Prostate gland (tissue), 2 donors: Measurements from ENCODE around the gene ARHGAP45. TPM values are rescaled to one million over a fixed set of nuclear protein-coding genes. Genes with fewer than 3 reads are reported as not detected.
A peak's percentile ranks its signal among the peaks of the same experiment; 100 is the strongest.

Source experiments
- DNase-seq: peaks from one replicate; pipeline ENCODE4 v3.0.0-alpha.2; 2019; ENCODE audit warnings: low spot score
- H3K27ac ChIP-seq, 2 donors: fragments of 200-600 bp; sonication (generic); 2 replicates each; pipeline ENCODE4 v1.5.1; 2017 to 2019
- H3K27me3 ChIP-seq: fragments of 200-600 bp; sonication (generic); replicated peaks from 2 replicates; pipeline ENCODE4 v1.5.1; 2019; ENCODE audit not compliant: insufficient read depth
- H3K36me3 ChIP-seq, 2 donors: fragments of 200-600 bp; sonication (generic); 1 replicate in 1 of 2; 2 replicates in 1 of 2; pipeline versions ENCODE4 v1.5.1 to v1.8.1; 2017 to 2019
- H3K4me1 ChIP-seq: fragments of 200-600 bp; sonication (generic); replicated peaks from 2 replicates; pipeline ENCODE4 v1.5.1; 2019
- H3K4me3 ChIP-seq, 2 donors: fragments of 200-600 bp; sonication (generic); 2 replicates each; pipeline ENCODE4 v1.5.1; 2017 to 2019
- H3K9me3 ChIP-seq: fragments of 200-600 bp; sonication (generic); 2 replicates; pipeline ENCODE4 v1.5.1; 2017
- CTCF ChIP-seq, 4 experiments: fragments of 200-600 bp in 2 of 4; fragments of 450-650 bp in 2 of 4; sonication (generic) in 2 of 4; IDR thresholded peaks; 1 replicate in 3 of 4; 2 replicates in 1 of 4; pipeline ENCODE4 v1.5.1; 2016 to 2019; ENCODE audit warnings: antibody characterized with exemption in 4 of 4, mild to moderate bottlenecking in 2 of 4, moderate library complexity in 2 of 4
- POLR2A ChIP-seq: fragments of 450-650 bp; IDR thresholded peaks from one replicate; pipeline ENCODE4 v1.6.1; 2016; ENCODE audit warnings: antibody characterized with exemption, mild to moderate bottlenecking
- POLR2AphosphoS5 ChIP-seq: sonication (generic); formaldehyde crosslinking; IDR thresholded peaks from one replicate; pipeline ENCODE4 v1.6.1; 2017; ENCODE audit warnings: antibody characterized with exemption
- WGBS: methylation state at CpG from one replicate; pipeline ENCODE4 v1.1.5; 2018; 5-methylcytosine and 5-hydroxymethylcytosine counted together
- intact Hi-C: fragments of 100-400 bp; cut with DNase I; formaldehyde crosslinking; loops from one replicate; pipeline ENCODE4 v1.14.2; 2022
- total RNA-seq, 2 donors: library from RNA; depleted of rRNA; stranded (reverse); fragments of >200 nt; gene quantifications; one replicate each; pipeline ENCODE4 v1.1.0, GENCODE V29; 2016

Gene ARHGAP45
- total RNA-seq, 2 donors from 2014 or later, result 8.9 to 26.2 TPM

- Histone ChIP-seq H3K27me3 (no peaks in the 10 kb centered on the region), H3K9me3 (no peaks in the 10 kb centered on the region), H3K27ac (no peak overlapping the region), H3K36me3 (peaks cover 19 to 25% of the 10 kb centered on the region in 2 donors), H3K4me1 (no peaks in the 10 kb centered on the region), H3K4me3 (no peak overlapping the region)
- 48% methylated on average over 21 of the region's 21 CpGs for WGBS
- peak; percentile 15 for TF ChIP-seq POLR2AphosphoS5
- no peak for TF ChIP-seq CTCF (IDR thresholded peaks at IDR 0.05)
- intact Hi-C loops, result no loop called here
- DNase-seq, result peak; percentile 36
Observed at GRCh38 chr19:1122972-1123363, 56.0 kb downstream of the ARHGAP45 start.

GRCh38 chr19:1123381-1123780 lies 56.4 kb downstream of the ARHGAP45 start:
- Histone ChIP-seq H3K27ac (no peak overlapping the region), H3K9me3 (no peaks in the 10 kb centered on the region), H3K27me3 (no peaks in the 10 kb centered on the region), H3K4me1 (no peaks in the 10 kb centered on the region), H3K36me3 (peaks cover 19 to 25% of the 10 kb centered on the region in 2 donors), H3K4me3 (no peak overlapping the region)
- 79% methylated on average over 20 of the region's 20 CpGs for whole genome bisulfite sequencing
- intact Hi-C loops, result no loop called here
- TF ChIP-seq POLR2A (no peak), CTCF (IDR thresholded peaks at IDR 0.05) (no peak), POLR2AphosphoS5 (no peak)
- no peak for DNase-seq

GRCh38 chr19:1123885-1124677 lies 57.1 kb downstream of the ARHGAP45 start:
- H3K36me3 ChIP-seq, result peaks cover 15 to 22% of the 10 kb centered on the region in 2 donors
- no peaks in the 10 kb centered on the region for H3K4me1 ChIP-seq
- intact Hi-C loops, result no loop called here

GRCh38 chr19:1125601-1126467 lies 58.9 kb downstream of the ARHGAP45 start:
- WGBS, result 90% methylated on average over 33 of the region's 33 CpGs
- H3K4me1 ChIP-seq, result peaks cover 9% of the 10 kb centered on the region
- H3K27ac ChIP-seq, result no peak overlapping the region
- no peak overlapping the region for H3K4me3 ChIP-seq
- TF ChIP-seq POLR2A, result no peak
- no peak for TF ChIP-seq CTCF (IDR thresholded peaks at IDR 0.05)
- TF ChIP-seq POLR2AphosphoS5, result no peak
- no peak for DNase-seq
- no peaks in the 10 kb centered on the region for H3K9me3 ChIP-seq
- no peaks in the 10 kb centered on the region for H3K27me3 ChIP-seq
- intact Hi-C loops, result no loop called here
- H3K36me3 ChIP-seq, result peaks cover 12 to 14% of the 10 kb centered on the region in 2 donors

More at GRCh38 chr19:1123885-1124677, 57.1 kb downstream of the ARHGAP45 start:
- Histone ChIP-seq H3K27ac (no peak overlapping the region), H3K9me3 (no peaks in the 10 kb centered on the region), H3K27me3 (no peaks in the 10 kb centered on the region), H3K4me3 (no peak overlapping the region)
- WGBS, result 79% methylated on average over 23 of the region's 23 CpGs
- TF ChIP-seq POLR2A, result no peak
- TF ChIP-seq POLR2AphosphoS5, result no peak
- no peak for TF ChIP-seq CTCF (IDR thresholded peaks at IDR 0.05)
- DNase-seq, result no peak
